Measurements from ENCODE around the gene CORO2A. TPM values are rescaled to one million over a fixed set of nuclear protein-coding genes. Genes with fewer than 3 reads are reported as not detected.

The CORO2A gene
- total and polyA plus RNA-seq, 2 of the 13 experiments (the other 11 are each of a cell fraction or from before 2014, with no cell fraction given), result 14.4 to 15.3 TPM

DNA sequence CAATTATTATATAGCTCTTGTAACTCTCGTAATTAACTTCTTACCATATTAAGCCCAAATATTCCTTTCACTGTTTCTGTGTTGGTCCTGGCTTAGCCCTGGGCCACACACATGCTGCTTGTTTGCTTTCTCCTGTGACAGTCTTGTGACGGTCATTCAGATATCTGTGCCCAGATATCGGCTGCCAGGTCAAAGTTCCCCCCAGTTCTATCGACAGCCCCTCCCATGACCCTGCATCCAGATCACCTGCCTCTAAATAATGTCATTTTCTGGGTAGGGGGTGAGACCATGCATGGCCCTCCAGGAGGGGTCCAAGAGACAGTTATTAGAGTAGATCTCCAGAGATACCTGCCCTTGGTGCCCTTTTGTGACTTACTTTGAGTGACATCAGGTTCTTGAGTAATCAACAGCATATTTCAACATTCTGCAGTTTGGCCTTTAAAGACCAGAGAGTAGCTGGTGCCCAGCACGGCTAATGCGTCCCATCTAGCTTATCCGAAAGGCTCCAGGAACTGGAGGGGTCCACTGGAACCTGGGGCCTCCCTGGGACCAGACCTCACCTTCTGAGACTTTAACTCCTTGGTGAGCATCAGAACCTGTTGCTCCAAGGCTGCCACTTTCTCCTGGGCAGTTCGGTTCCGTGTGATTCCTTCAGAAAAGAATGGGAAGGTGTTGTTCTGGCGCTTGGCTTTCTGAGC is 36.1 kb upstream of the CORO2A start (continued):
- TF ChIP-seq, protein P1, sequence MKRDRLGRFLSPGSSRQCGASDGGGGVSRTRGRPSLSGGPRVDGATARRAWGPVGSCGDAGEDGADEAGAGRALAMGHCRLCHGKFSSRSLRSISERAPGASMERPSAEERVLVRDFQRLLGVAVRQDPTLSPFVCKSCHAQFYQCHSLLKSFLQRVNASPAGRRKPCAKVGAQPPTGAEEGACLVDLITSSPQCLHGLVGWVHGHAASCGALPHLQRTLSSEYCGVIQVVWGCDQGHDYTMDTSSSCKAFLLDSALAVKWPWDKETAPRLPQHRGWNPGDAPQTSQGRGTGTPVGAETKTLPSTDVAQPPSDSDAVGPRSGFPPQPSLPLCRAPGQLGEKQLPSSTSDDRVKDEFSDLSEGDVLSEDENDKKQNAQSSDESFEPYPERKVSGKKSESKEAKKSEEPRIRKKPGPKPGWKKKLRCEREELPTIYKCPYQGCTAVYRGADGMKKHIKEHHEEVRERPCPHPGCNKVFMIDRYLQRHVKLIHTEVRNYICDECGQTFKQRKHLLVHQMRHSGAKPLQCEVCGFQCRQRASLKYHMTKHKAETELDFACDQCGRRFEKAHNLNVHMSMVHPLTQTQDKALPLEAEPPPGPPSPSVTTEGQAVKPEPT (CRISPR knock-in tag; IDR thresholded peaks at IDR 0.05; ENCODE audit: low read depth), result no peak
- no peak for TF ChIP-seq ZNF12 (CRISPR knock-in tag; IDR thresholded peaks at IDR 0.05)
- TF ChIP-seq, protein P2, sequence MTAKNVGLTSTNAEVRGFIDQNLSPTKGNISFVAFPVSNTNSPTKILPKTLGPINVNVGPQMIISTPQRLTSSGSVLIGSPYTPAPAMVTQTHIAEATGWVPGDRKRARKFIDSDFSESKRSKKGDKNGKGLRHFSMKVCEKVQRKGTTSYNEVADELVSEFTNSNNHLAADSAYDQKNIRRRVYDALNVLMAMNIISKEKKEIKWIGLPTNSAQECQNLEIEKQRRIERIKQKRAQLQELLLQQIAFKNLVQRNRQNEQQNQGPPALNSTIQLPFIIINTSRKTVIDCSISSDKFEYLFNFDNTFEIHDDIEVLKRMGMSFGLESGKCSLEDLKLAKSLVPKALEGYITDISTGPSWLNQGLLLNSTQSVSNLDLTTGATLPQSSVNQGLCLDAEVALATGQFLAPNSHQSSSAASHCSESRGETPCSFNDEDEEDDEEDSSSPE (CRISPR knock-in tag; IDR thresholded peaks at IDR 0.05), result no peak
- no peak for TF ChIP-seq NCOA1 (CRISPR knock-in tag; IDR thresholded peaks at IDR 0.05)
- no peak for TF ChIP-seq FOXJ3 (CRISPR knock-in tag; IDR thresholded peaks at IDR 0.05; ENCODE audit: borderline replicate concordance)
- no peak for TF ChIP-seq ATF6 (CRISPR knock-in tag; conservative IDR thresholded peaks at IDR 0.05)
- TF ChIP-seq LCORL (IDR thresholded peaks at IDR 0.05), result no peak
- peak; percentile 78 for TF ChIP-seq LCORL (CRISPR knock-in tag; IDR thresholded peaks at IDR 0.05)
- peak; percentile 93 for TF ChIP-seq CEBPB (IDR thresholded peaks at IDR 0.05; ENCODE audit: borderline replicate concordance, low read depth, low read length)
- no peak for TF ChIP-seq BCLAF1 (IDR thresholded peaks at IDR 0.05)
- TF ChIP-seq ZNF383 (CRISPR knock-in tag; IDR thresholded peaks at IDR 0.05; ENCODE audit: borderline replicate concordance), result no peak
- TF ChIP-seq GZF1 (CRISPR knock-in tag; IDR thresholded peaks at IDR 0.05), result no peak
- TF ChIP-seq NAIF1 (CRISPR knock-in tag; IDR thresholded peaks at IDR 0.05; ENCODE audit: borderline replicate concordance), result no peak
- TF ChIP-seq ZNF431 (CRISPR knock-in tag; IDR thresholded peaks at IDR 0.05; ENCODE audit: borderline replicate concordance, low read depth), result no peak
- no peak for TF ChIP-seq MXD1 (CRISPR knock-in tag; IDR thresholded peaks at IDR 0.05)
- no peak; the same call in 1 of the 2 replicates for TF ChIP-seq KDM1A (CRISPR knock-in tag; IDR thresholded peaks at IDR 0.05)
- TF ChIP-seq EEA1 (CRISPR knock-in tag; IDR thresholded peaks at IDR 0.05; ENCODE audit: borderline replicate concordance), result no peak
- TF ChIP-seq ZSCAN30 (CRISPR knock-in tag; IDR thresholded peaks at IDR 0.05), result no peak

Data from HepG2 (cell line).